Activated naive CD8-positive, alpha-beta T cell (primary cell): ENCODE results near the gene CDK19.

Experiments
- H3K27ac Mint-ChIP-seq: one replicate; pipeline ENCODE4 v1.8.0; 2021; ENCODE audit warnings: mixed read lengths
- H3K27me3 Mint-ChIP-seq: one replicate; pipeline ENCODE4 v1.8.0; 2021; ENCODE audit warnings: mixed read lengths
- H3K36me3 Mint-ChIP-seq: one replicate; pipeline ENCODE4 v1.8.0; 2021; ENCODE audit warnings: mixed read lengths
- H3K4me1 Mint-ChIP-seq: one replicate; pipeline ENCODE4 v1.8.0; 2021; ENCODE audit warnings: low read depth, mixed read lengths
- H3K4me3 Mint-ChIP-seq: one replicate; pipeline ENCODE4 v1.8.0; 2021; ENCODE audit warnings: mild to moderate bottlenecking, mixed read lengths
- H3K9me3 Mint-ChIP-seq: one replicate; pipeline ENCODE4 v1.8.0; 2021; ENCODE audit warnings: low read depth, mixed read lengths

Gene CDK19

DNA sequence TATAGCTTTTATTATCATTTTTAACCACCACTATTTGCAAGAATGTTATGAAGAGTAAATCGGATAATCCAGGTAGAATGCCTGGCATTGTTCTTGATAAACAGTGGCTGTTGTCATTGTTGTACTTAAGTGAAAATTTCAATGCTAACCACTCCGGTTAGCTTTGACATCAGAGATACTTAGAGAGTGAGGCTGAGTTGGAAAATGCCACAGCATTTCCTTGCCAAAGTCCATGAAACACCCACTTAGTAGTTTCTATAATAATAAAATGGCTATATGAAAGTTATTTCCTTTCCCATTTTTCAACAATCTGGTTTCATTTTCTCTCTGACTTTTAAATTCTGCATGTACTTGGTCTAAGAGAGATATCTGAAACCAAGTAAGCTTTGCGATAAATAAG is 132.0 kb downstream of the CDK19 start:
- no peak overlapping the region for H3K4me3 Mint-ChIP-seq
- H3K9me3 Mint-ChIP-seq, result no peaks in the 10 kb centered on the region
- no peak overlapping the region for H3K27ac Mint-ChIP-seq
- no peaks in the 10 kb centered on the region for H3K27me3 Mint-ChIP-seq
- peaks cover 16% of the 10 kb centered on the region for H3K4me1 Mint-ChIP-seq
- no peaks in the 10 kb centered on the region for H3K36me3 Mint-ChIP-seq

- Mint-ChIP-seq H3K9me3 (no peaks in the 10 kb centered on the region), H3K36me3 (no peaks in the 10 kb centered on the region), H3K27me3 (no peaks in the 10 kb centered on the region), H3K4me1 (peaks cover 11% of the 10 kb centered on the region), H3K4me3 (no peak overlapping the region), H3K27ac (no peak overlapping the region)
Measured at GRCh38 chr6:110682460-110682853, 132.8 kb downstream of the CDK19 start.

DNA sequence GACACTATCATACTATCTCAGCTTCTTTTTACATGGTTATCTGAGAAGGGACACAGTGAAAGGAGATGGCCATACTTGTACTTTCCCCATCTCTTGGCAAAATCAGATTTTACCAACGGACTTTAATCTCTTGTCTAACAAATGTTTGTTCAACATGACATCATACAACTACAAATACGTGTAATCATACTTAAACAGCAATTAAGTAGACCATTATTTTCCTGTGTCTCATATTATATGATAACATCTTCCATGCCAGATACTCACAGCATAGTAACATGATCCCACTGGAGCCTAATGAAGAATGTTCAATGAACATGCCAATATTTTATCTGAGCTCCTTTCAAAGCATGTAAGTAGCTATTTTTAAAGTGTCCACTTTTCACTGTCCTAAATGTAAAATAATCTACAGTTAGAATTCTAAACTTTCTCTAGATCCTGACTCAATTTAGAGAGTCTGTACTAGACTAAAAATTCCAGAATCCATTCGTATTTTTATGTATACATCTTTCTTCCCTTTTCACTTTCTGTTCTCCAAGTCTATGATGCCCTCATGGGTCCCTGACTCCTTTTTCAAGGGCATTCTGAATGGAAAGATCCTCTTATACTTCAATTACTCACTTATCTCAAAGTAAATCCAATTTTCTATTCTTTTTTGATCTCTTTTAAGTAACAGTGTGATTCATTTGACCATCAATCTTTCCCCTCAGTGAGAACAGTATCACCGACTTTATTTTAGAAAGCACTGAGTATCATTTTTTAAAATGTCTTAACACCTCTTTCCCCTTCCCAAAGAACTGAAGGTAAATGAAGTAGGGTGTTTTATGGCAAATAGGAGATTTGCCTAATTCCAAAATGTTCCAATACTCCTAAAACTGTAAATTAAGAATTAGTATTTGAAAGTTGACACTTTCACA is 133.5 kb downstream of the CDK19 start:
- Mint-ChIP-seq H3K4me3 (no peak overlapping the region), H3K9me3 (no peaks in the 10 kb centered on the region), H3K36me3 (no peaks in the 10 kb centered on the region), H3K4me1 (peaks cover 5% of the 10 kb centered on the region), H3K27me3 (no peaks in the 10 kb centered on the region), H3K27ac (no peak overlapping the region)

DNA sequence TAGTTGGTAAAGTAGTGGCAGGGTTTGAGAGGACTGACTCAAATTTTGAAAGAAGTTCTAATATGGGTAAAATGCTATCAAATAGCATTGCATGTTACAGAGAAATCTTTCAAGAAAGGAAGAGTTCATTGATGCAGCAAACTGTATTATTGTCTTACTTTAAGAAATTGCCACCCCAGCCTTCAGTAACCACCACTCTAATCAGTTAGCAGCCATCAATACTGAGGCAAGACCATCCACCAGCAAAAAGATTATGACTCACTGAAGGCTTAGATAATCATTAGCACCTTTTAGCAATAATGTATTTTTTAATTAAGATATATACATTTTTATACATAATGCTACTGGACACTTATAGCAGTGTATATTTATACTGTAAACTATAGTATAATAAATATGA is 138.9 kb downstream of the CDK19 start:
- H3K27me3 Mint-ChIP-seq, result no peaks in the 10 kb centered on the region
- peaks cover 2% of the 10 kb centered on the region for H3K36me3 Mint-ChIP-seq
- no peak overlapping the region for H3K4me3 Mint-ChIP-seq
- H3K27ac Mint-ChIP-seq, result no peak overlapping the region
- no peaks in the 10 kb centered on the region for H3K4me1 Mint-ChIP-seq
- H3K9me3 Mint-ChIP-seq, result no peaks in the 10 kb centered on the region

DNA sequence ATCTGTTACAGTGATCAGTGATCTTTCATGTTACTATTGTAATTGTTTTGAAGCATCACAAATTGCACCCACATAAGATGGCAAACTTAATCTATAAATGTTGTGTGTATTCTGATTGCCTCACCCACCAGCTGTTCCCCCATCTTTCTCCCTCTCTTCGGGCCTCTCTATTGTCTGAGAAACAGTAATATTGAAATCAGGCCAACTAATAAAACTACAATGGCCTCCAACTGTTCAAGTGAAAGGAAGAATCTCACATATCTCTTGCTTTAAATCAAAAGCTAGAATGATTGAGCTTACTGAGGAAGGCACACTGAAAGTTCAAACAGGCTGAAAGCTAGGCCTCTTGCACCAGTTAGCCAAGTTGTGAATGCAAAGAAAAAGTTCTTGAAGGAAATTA is 141.2 kb downstream of the CDK19 start:
- Mint-ChIP-seq H3K27ac (no peak overlapping the region), H3K9me3 (no peaks in the 10 kb centered on the region), H3K4me1 (no peaks in the 10 kb centered on the region), H3K4me3 (no peak overlapping the region), H3K36me3 (peaks cover 2% of the 10 kb centered on the region), H3K27me3 (no peaks in the 10 kb centered on the region)

- Mint-ChIP-seq H3K4me1 (no peaks in the 10 kb centered on the region), H3K36me3 (peaks cover 2% of the 10 kb centered on the region), H3K27me3 (no peaks in the 10 kb centered on the region), H3K27ac (no peak overlapping the region), H3K4me3 (no peak overlapping the region), H3K9me3 (no peaks in the 10 kb centered on the region)
Measured at GRCh38 chr6:110672122-110672521, 143.1 kb downstream of the CDK19 start.

DNA sequence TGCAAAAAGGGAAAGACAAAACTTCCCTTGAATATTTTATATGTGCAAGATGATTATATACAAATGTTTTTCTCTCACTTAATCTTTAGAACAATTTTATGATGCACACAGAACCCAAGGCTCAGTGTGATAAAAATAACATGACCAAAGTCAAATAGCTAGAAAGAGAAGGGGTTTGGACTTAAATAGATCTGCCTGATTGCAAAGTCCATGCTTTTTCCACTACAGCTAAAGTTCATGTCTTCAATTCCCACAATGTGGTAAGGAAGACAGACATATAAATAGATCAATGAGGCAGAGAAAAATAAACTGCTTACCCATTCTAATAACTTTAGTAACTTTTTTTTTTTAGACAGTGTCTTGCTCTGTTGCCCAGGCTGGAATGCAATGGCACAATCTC is 143.8 kb downstream of the CDK19 start:
- peaks cover 3% of the 10 kb centered on the region for H3K36me3 Mint-ChIP-seq
- H3K27ac Mint-ChIP-seq, result no peak overlapping the region
- no peaks in the 10 kb centered on the region for H3K27me3 Mint-ChIP-seq
- no peaks in the 10 kb centered on the region for H3K9me3 Mint-ChIP-seq
- no peak overlapping the region for H3K4me3 Mint-ChIP-seq
- no peaks in the 10 kb centered on the region for H3K4me1 Mint-ChIP-seq

GRCh38 chr6:110665600-110665999 is 149.7 kb downstream of the CDK19 start:
- Mint-ChIP-seq H3K9me3 (no peaks in the 10 kb centered on the region), H3K36me3 (peaks cover 11% of the 10 kb centered on the region), H3K27ac (no peak overlapping the region), H3K27me3 (no peaks in the 10 kb centered on the region), H3K4me3 (no peak overlapping the region), H3K4me1 (no peaks in the 10 kb centered on the region)

GRCh38 chr6:110664933-110665332 is 150.3 kb downstream of the CDK19 start:
- Mint-ChIP-seq H3K36me3 (peaks cover 11% of the 10 kb centered on the region), H3K4me3 (no peak overlapping the region), H3K27me3 (no peaks in the 10 kb centered on the region), H3K9me3 (no peaks in the 10 kb centered on the region), H3K27ac (no peak overlapping the region), H3K4me1 (no peaks in the 10 kb centered on the region)

GRCh38 chr6:110662490-110663211 is 152.6 kb downstream of the CDK19 start:
- Mint-ChIP-seq H3K27ac (no peak overlapping the region), H3K9me3 (no peaks in the 10 kb centered on the region), H3K4me3 (no peak overlapping the region), H3K27me3 (no peaks in the 10 kb centered on the region), H3K36me3 (peaks cover 11% of the 10 kb centered on the region), H3K4me1 (no peaks in the 10 kb centered on the region)

- Mint-ChIP-seq H3K4me1 (no peaks in the 10 kb centered on the region), H3K27me3 (no peaks in the 10 kb centered on the region), H3K27ac (no peak overlapping the region)
Measured at GRCh38 chr6:110661414-110661813, 153.9 kb downstream of the CDK19 start.

GRCh38 chr6:110660066-110660655 is 155.1 kb downstream of the CDK19 start:
- no peaks in the 10 kb centered on the region for H3K9me3 Mint-ChIP-seq
- H3K27me3 Mint-ChIP-seq, result no peaks in the 10 kb centered on the region
- H3K4me3 Mint-ChIP-seq, result no peak overlapping the region
- H3K4me1 Mint-ChIP-seq, result no peaks in the 10 kb centered on the region
- H3K36me3 Mint-ChIP-seq, result peaks cover 11% of the 10 kb centered on the region
- no peak overlapping the region for H3K27ac Mint-ChIP-seq

More at GRCh38 chr6:110661414-110661813, 153.9 kb downstream of the CDK19 start:
- Mint-ChIP-seq H3K9me3 (no peaks in the 10 kb centered on the region), H3K4me3 (no peak overlapping the region), H3K36me3 (peaks cover 9% of the 10 kb centered on the region)

GRCh38 chr6:110658631-110659211 is 156.5 kb downstream of the CDK19 start:
- H3K36me3 Mint-ChIP-seq, result peaks cover 7% of the 10 kb centered on the region
- H3K4me1 Mint-ChIP-seq, result no peaks in the 10 kb centered on the region
- no peak overlapping the region for H3K4me3 Mint-ChIP-seq
- no peaks in the 10 kb centered on the region for H3K9me3 Mint-ChIP-seq
- no peaks in the 10 kb centered on the region for H3K27me3 Mint-ChIP-seq
- H3K27ac Mint-ChIP-seq, result no peak overlapping the region

DNA sequence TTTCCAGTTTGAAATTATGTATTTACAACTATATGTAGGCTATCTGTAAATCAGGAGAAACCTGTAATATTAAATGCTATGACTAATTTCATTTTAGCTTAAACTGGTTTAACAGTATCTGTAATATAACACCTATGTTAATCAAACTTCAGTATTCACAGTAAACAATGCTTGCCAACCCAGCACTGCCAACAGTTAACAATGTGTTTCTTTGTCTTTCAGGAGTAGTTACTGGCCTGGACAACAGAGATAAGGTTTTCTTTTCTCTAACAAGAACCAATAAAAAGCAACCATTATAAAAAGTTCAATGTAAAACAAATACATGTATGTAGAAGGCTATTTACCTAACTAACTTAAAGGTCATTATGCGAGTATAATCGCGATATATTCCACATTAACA is 158.8 kb downstream of the CDK19 start:
- no peaks in the 10 kb centered on the region for H3K27me3 Mint-ChIP-seq
- H3K4me3 Mint-ChIP-seq, result no peak overlapping the region
- no peaks in the 10 kb centered on the region for H3K4me1 Mint-ChIP-seq
- no peaks in the 10 kb centered on the region for H3K9me3 Mint-ChIP-seq
- no peak overlapping the region for H3K27ac Mint-ChIP-seq
- peaks cover 10% of the 10 kb centered on the region for H3K36me3 Mint-ChIP-seq

DNA sequence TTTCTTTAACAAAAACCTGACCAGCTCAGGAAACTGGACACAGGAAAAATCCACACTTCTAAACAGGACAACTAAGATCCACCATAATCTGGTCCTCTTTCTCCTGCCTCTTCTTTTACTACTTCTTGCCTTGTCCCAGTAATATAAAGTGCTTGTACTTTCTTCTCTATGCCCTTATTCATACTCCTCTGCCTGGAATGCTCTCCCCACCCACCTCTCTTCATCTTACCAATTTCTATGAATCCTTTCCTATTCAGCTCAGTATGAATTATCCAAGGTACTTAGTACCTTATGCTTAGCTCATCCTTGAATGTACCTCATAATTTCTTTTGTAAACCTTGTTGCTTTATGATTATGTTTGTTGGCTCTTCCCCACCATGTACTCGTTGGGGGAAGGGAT is 159.4 kb downstream of the CDK19 start:
- Mint-ChIP-seq H3K4me3 (no peak overlapping the region), H3K9me3 (no peaks in the 10 kb centered on the region), H3K4me1 (no peaks in the 10 kb centered on the region), H3K27ac (no peak overlapping the region), H3K27me3 (no peaks in the 10 kb centered on the region), H3K36me3 (peaks cover 10% of the 10 kb centered on the region)
